HCT116 (cell line): Measurements from ENCODE around the gene RASSF6.

Experiments used
- EGR1 ChIP-seq: IDR thresholded peaks from 2 replicates; pipeline ENCODE4 v1.6.1; 2012; ENCODE audit warnings: low read depth
- EZH2 ChIP-seq: fragments of 200-600 bp; sonication (generic); IDR thresholded peaks from 2 replicates; pipeline ENCODE4 v1.6.1; 2017; ENCODE audit warnings: antibody characterized with exemption, mixed run types
- EZH2phosphoT487 ChIP-seq: fragments of 200-600 bp; IDR thresholded peaks from 2 replicates; pipeline ENCODE4 v1.6.1; 2018; ENCODE audit warnings: antibody characterized with exemption, borderline replicate concordance
- JUND ChIP-seq: IDR thresholded peaks from 2 replicates; pipeline ENCODE4 v1.6.1; 2012
- POLR2A ChIP-seq: IDR thresholded peaks from 2 replicates; pipeline ENCODE4 v1.7.0; 2011; ENCODE audit warnings: borderline replicate concordance; ENCODE audit not compliant: insufficient read depth, insufficient read length; ENCODE audit errors: extremely low read depth
- POLR2AphosphoS5 ChIP-seq: IDR thresholded peaks from 2 replicates; pipeline ENCODE4 v1.6.1; 2011; ENCODE audit warnings: mild to moderate bottlenecking, low read depth, low read length, moderate library complexity
- SP1 ChIP-seq: IDR thresholded peaks from 2 replicates; pipeline ENCODE4 v1.6.1; 2012; ENCODE audit warnings: low read depth
- ZFX ChIP-seq: fragments of 450-650 bp; IDR thresholded peaks from 2 replicates; pipeline ENCODE4 v1.6.1; 2017
- TF ChIP-seq, protein P1 (sequence below), 3 experiments: fragments of 200-600 bp in 1 of 3; sonication (generic) in 1 of 3; IDR thresholded peaks in 2 of 3; conservative IDR thresholded peaks in 1 of 3; 2 replicates each; pipeline ENCODE4 v1.5.1; 2012 to 2017; ENCODE audit warnings: low read depth in 2 of 3, low read length in 2 of 3, antibody characterized with exemption in 1 of 3, borderline replicate concordance in 1 of 3, control low read depth in 1 of 3, mild to moderate bottlenecking in 1 of 3, mixed read lengths in 1 of 3, mixed run types in 1 of 3, moderate library complexity in 1 of 3; ENCODE audit not compliant: insufficient read depth in 1 of 3

DNA sequence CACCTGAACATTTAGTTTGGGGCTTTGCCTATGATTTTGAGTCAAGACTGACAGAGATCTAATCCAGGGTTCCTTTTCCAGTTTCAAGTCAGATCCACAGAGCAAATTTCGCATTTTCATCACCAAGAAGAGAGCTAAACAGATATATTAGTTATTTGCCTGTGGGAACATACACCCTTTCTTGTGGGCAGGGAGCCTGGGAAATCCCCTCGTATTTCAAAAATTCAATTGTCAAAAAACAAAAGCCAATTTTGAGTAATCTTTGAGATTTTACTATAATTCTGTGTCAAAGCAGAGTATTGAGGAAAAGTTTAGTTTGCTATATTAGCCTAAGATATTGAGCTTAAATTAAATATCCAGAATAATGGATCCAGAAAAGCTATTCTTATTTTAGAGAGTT lies 82.1 kb downstream of the RASSF6 start:
- TF ChIP-seq POLR2A = no peak
- no peak for TF ChIP-seq EZH2
- TF ChIP-seq, protein P1, sequence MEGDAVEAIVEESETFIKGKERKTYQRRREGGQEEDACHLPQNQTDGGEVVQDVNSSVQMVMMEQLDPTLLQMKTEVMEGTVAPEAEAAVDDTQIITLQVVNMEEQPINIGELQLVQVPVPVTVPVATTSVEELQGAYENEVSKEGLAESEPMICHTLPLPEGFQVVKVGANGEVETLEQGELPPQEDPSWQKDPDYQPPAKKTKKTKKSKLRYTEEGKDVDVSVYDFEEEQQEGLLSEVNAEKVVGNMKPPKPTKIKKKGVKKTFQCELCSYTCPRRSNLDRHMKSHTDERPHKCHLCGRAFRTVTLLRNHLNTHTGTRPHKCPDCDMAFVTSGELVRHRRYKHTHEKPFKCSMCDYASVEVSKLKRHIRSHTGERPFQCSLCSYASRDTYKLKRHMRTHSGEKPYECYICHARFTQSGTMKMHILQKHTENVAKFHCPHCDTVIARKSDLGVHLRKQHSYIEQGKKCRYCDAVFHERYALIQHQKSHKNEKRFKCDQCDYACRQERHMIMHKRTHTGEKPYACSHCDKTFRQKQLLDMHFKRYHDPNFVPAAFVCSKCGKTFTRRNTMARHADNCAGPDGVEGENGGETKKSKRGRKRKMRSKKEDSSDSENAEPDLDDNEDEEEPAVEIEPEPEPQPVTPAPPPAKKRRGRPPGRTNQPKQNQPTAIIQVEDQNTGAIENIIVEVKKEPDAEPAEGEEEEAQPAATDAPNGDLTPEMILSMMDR (IDR thresholded peaks at IDR 0.05 in 2 of 3, conservative IDR thresholded peaks at IDR 0.05 in 1 of 3; ENCODE audit: borderline replicate concordance in 1 of 3, insufficient read depth in 1 of 3, low read depth in 2 of 3, low read length in 2 of 3) = no peak
- no peak for TF ChIP-seq EZH2phosphoT487
- TF ChIP-seq POLR2AphosphoS5 = no peak
- no peak for TF ChIP-seq JUND
- TF ChIP-seq SP1 = no peak
- no peak for TF ChIP-seq EGR1
- TF ChIP-seq ZFX = no peak
